ENCODE results near the gene CSTB.
A peak's percentile ranks its signal among the peaks of the same experiment; 100 is the strongest.

CSTB gene

GRCh38 chr21:43778469-43779335 lies 2.6 kb upstream of the CSTB start:
- Histone ChIP-seq H3K27me3 (ENCODE audit: insufficient read depth, low read length, poor library complexity, severe bottlenecking) (no peaks in the 10 kb centered on the region), H3K79me2 (ENCODE audit: insufficient read depth, low read length) (peaks cover 34% of the 10 kb centered on the region), H3K9me3 (ENCODE audit: insufficient read depth, low read depth, low read length) (no peaks in the 10 kb centered on the region), H3K4me3 (ENCODE audit: low read length, poor library complexity, severe bottlenecking) (peak overlapping the region; percentile 64), H3F3A (ENCODE audit: low read depth) (peaks cover 6% of the 10 kb centered on the region; the same call in 1 of the 2 replicates), H3K36me3 (ENCODE audit: insufficient read depth, low read length) (0 out of 2 replicates have a peak, but pooled peaks cover 1% of the 10 kb centered on the region), H3K9me2 (replicated peaks; ENCODE audit: low read depth, low read length) (no peaks in the 10 kb centered on the region), H3K4me2 (ENCODE audit: low read depth, low read length, poor library complexity, severe bottlenecking) (peak overlapping the region; percentile 78), H3K4me1 (ENCODE audit: insufficient read depth, low read length, poor library complexity, severe bottlenecking) (peaks cover 63% of the 10 kb centered on the region), H3K9ac (ENCODE audit: low read depth, low read length, poor library complexity, severe bottlenecking) (peak overlapping the region; percentile 74), H2AFZ (ENCODE audit: low read length) (peak overlapping the region; percentile 23; the same call in 1 of the 2 replicates), H4K20me1 (ENCODE audit: insufficient read depth, low read length, poor library complexity, severe bottlenecking) (peaks cover 22% of the 10 kb centered on the region)
- TF ChIP-seq CTCF (conservative IDR thresholded peaks at IDR 0.05; ENCODE audit: low read length): 0 out of 2 replicates have a peak, but pooled peaks have one; percentile 19
- no peak for TF ChIP-seq EZH2phosphoT487 (IDR thresholded peaks at IDR 0.05; ENCODE audit: borderline replicate concordance)

- Histone ChIP-seq H3K4me3 (ENCODE audit: low read length, poor library complexity, severe bottlenecking) (peak overlapping the region; percentile 64), H3K9me2 (replicated peaks; ENCODE audit: low read depth, low read length) (no peaks in the 10 kb centered on the region), H3K9me3 (ENCODE audit: insufficient read depth, low read depth, low read length) (no peaks in the 10 kb centered on the region), H2AFZ (ENCODE audit: low read length) (no peak overlapping the region), H3F3A (ENCODE audit: low read depth) (peaks cover 6% of the 10 kb centered on the region; the same call in 1 of the 2 replicates), H3K36me3 (ENCODE audit: insufficient read depth, low read length) (peaks cover 9% of the 10 kb centered on the region; the same call in 1 of the 2 replicates), H3K4me1 (ENCODE audit: insufficient read depth, low read length, poor library complexity, severe bottlenecking) (peaks cover 56% of the 10 kb centered on the region), H3K79me2 (ENCODE audit: insufficient read depth, low read length) (peaks cover 41% of the 10 kb centered on the region), H4K20me1 (ENCODE audit: insufficient read depth, low read length, poor library complexity, severe bottlenecking) (peaks cover 22% of the 10 kb centered on the region), H3K4me2 (ENCODE audit: low read depth, low read length, poor library complexity, severe bottlenecking) (peak overlapping the region; percentile 78), H3K9ac (ENCODE audit: low read depth, low read length, poor library complexity, severe bottlenecking) (peak overlapping the region; percentile 74), H3K27me3 (ENCODE audit: insufficient read depth, low read length, poor library complexity, severe bottlenecking) (no peaks in the 10 kb centered on the region)
- TF ChIP-seq CTCF (conservative IDR thresholded peaks at IDR 0.05; ENCODE audit: low read length): no peak
- no peak for TF ChIP-seq EZH2phosphoT487 (IDR thresholded peaks at IDR 0.05; ENCODE audit: borderline replicate concordance)
Measured at GRCh38 chr21:43777953-43778352, 1.8 kb upstream of the CSTB start.

GRCh38 chr21:43775190-43775589 lies 918 bp downstream of the CSTB start:
- H3K9me3 ChIP-seq (ENCODE audit: insufficient read depth, low read depth, low read length): no peaks in the 10 kb centered on the region
- H3K4me1 ChIP-seq (ENCODE audit: insufficient read depth, low read length, poor library complexity, severe bottlenecking): peaks cover 39% of the 10 kb centered on the region
- H3K4me2 ChIP-seq (ENCODE audit: low read depth, low read length, poor library complexity, severe bottlenecking): peak overlapping the region; percentile 88
- no peaks in the 10 kb centered on the region for H3K9me2 ChIP-seq (replicated peaks; ENCODE audit: low read depth, low read length)
- peaks cover 41% of the 10 kb centered on the region for H3K79me2 ChIP-seq (ENCODE audit: insufficient read depth, low read length)
- peaks cover 6% of the 10 kb centered on the region; the same call in 1 of the 2 replicates for H3F3A ChIP-seq (ENCODE audit: low read depth)
- peak overlapping the region; percentile 82 for H3K9ac ChIP-seq (ENCODE audit: low read depth, low read length, poor library complexity, severe bottlenecking)
- no peak for TF ChIP-seq EZH2phosphoT487 (IDR thresholded peaks at IDR 0.05; ENCODE audit: borderline replicate concordance)
- no peak for TF ChIP-seq CTCF (conservative IDR thresholded peaks at IDR 0.05; ENCODE audit: low read length)
- peaks cover 11% of the 10 kb centered on the region; the same call in 1 of the 2 replicates for H3K36me3 ChIP-seq (ENCODE audit: insufficient read depth, low read length)
- H4K20me1 ChIP-seq (ENCODE audit: insufficient read depth, low read length, poor library complexity, severe bottlenecking): peaks cover 22% of the 10 kb centered on the region
- no peaks in the 10 kb centered on the region for H3K27me3 ChIP-seq (ENCODE audit: insufficient read depth, low read length, poor library complexity, severe bottlenecking)
- H2AFZ ChIP-seq (ENCODE audit: low read length): no peak overlapping the region
- peak overlapping the region; percentile 81 for H3K4me3 ChIP-seq (ENCODE audit: low read length, poor library complexity, severe bottlenecking)

Measured in Loucy (cell line).